ENCODE measurements around the gene SHISAL2A. TPM values are rescaled to one million over a fixed set of nuclear protein-coding genes. Genes with fewer than 3 reads are reported as not detected.
"Not testable (repeated sequence)": the region's sequence is repeated elsewhere in the genome, so short reads cannot be mapped to it uniquely, and the experiment has no call there.

The SHISAL2A gene
- total and polyA plus RNA-seq, 2 of the 13 experiments (the other 11 are each of a cell fraction or from before 2014, with no cell fraction given): not detected

DNA sequence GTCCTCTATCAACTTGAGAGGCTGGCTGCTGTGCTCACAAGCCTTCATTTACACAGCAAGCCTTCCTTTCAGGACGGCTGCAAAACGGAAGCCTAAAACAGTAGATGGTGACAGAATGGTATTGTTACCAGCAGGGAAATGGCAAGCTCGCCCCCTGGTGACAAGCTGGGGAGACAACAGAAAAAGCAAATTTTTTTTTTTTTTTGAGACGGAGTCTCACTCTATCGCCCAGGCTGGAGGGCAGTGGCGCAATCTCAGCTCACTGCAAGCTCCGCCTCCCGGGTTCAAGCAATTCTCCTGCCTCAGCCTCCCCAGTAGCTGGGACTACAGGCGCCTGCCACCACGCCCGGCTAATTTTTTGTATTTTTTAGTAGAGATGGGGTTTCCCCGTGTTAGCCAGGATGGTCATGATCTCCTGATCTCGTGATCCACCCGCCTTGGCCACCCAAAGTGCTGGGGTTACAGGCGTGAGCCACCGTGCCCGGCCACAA, 53.3 kb downstream of the SHISAL2A start (continued):
- TF ChIP-seq, protein P1, sequence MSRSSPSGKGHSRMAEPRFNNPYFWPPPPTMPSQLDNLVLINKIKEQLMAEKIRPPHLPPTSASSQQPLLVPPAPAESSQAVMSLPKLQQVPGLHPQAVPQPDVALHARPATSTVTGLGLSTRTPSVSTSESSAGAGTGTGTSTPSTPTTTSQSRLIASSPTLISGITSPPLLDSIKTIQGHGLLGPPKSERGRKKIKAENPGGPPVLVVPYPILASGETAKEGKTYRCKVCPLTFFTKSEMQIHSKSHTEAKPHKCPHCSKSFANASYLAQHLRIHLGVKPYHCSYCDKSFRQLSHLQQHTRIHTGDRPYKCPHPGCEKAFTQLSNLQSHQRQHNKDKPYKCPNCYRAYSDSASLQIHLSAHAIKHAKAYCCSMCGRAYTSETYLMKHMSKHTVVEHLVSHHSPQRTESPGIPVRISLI (CRISPR knock-in tag; IDR thresholded peaks at IDR 0.05; ENCODE audit: borderline replicate concordance): peak; percentile 99
- TF ChIP-seq ZGPAT (CRISPR knock-in tag; IDR thresholded peaks at IDR 0.05) (0 out of 2 replicates have a peak, but pooled peaks have one; percentile 12), XRCC5 (optimal IDR thresholded peaks at IDR 0.05; ENCODE audit: low read length) (peak; percentile 61), ZNF430 (CRISPR knock-in tag; IDR thresholded peaks at IDR 0.05) (peak; percentile 40; the same call in 1 of the 2 replicates), STAG1 (CRISPR knock-in tag; IDR thresholded peaks at IDR 0.05) (peak; percentile 93), ZBTB38 (CRISPR knock-in tag; IDR thresholded peaks at IDR 0.05) (0 out of 2 replicates have a peak, but pooled peaks have one; percentile 31), SAP130 (CRISPR knock-in tag; IDR thresholded peaks at IDR 0.05; ENCODE audit: low read depth) (peak; percentile 36), SOX13 (CRISPR knock-in tag; conservative IDR thresholded peaks at IDR 0.05 in 1 of 2, IDR thresholded peaks at IDR 0.05 in 1 of 2) (peak in 1 of 2 experiments; percentile 39; a peak in 1 of 4 replicates), HINFP (CRISPR knock-in tag; IDR thresholded peaks at IDR 0.05; ENCODE audit: low read depth) (0 out of 2 replicates have a peak, but pooled peaks have one; percentile 38), ZNF605 (CRISPR knock-in tag; IDR thresholded peaks at IDR 0.05) (peak; percentile 79), IRF2 (CRISPR knock-in tag; IDR thresholded peaks at IDR 0.05) (peak; percentile 60; the same call in 1 of the 2 replicates), ZNF121 (CRISPR knock-in tag; IDR thresholded peaks at IDR 0.05) (peak; percentile 77), SOX6 (CRISPR knock-in tag; IDR thresholded peaks at IDR 0.05) (peak; percentile 59), ERF (CRISPR knock-in tag; IDR thresholded peaks at IDR 0.05) (0 out of 2 replicates have a peak, but pooled peaks have one; percentile 19), ZBTB33 (CRISPR knock-in tag; IDR thresholded peaks at IDR 0.05) (peak; percentile 27; the same call in 1 of the 2 replicates), FOXA3 (CRISPR knock-in tag; IDR thresholded peaks at IDR 0.05) (peak; percentile 29; the same call in 1 of the 2 replicates), GABPB1 (CRISPR knock-in tag; IDR thresholded peaks at IDR 0.05) (peak; percentile 13; the same call in 1 of the 2 replicates), TEAD3 (CRISPR knock-in tag; optimal IDR thresholded peaks at IDR 0.05; ENCODE audit: borderline replicate concordance) (peak; percentile 15), ZNF501 (CRISPR knock-in tag; IDR thresholded peaks at IDR 0.05) (0 out of 2 replicates have a peak, but pooled peaks have one; percentile 34), ZNF7 (CRISPR knock-in tag; IDR thresholded peaks at IDR 0.05) (0 out of 2 replicates have a peak, but pooled peaks have one; percentile 51)
- TF ChIP-seq, protein P2, sequence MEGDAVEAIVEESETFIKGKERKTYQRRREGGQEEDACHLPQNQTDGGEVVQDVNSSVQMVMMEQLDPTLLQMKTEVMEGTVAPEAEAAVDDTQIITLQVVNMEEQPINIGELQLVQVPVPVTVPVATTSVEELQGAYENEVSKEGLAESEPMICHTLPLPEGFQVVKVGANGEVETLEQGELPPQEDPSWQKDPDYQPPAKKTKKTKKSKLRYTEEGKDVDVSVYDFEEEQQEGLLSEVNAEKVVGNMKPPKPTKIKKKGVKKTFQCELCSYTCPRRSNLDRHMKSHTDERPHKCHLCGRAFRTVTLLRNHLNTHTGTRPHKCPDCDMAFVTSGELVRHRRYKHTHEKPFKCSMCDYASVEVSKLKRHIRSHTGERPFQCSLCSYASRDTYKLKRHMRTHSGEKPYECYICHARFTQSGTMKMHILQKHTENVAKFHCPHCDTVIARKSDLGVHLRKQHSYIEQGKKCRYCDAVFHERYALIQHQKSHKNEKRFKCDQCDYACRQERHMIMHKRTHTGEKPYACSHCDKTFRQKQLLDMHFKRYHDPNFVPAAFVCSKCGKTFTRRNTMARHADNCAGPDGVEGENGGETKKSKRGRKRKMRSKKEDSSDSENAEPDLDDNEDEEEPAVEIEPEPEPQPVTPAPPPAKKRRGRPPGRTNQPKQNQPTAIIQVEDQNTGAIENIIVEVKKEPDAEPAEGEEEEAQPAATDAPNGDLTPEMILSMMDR (CRISPR knock-in tag; IDR thresholded peaks at IDR 0.05): peak; percentile 86
- not testable (repeated sequence) for TF ChIP-seq SOX13, SOX6 (IDR thresholded peaks at IDR 0.05)

All from HepG2 (cell line).